Right atrium auricular region (tissue), 2 donors: ENCODE measurements around the gene MLLT3. TPM values are rescaled to one million over a fixed set of nuclear protein-coding genes. Genes with fewer than 3 reads are reported as not detected.

Experiments
- DNase-seq: peaks from one replicate; pipeline ENCODE4 v3.0.0-alpha.2; 2019; ENCODE audit warnings: low spot score
- H3K27ac ChIP-seq, 2 donors: fragments of 200-600 bp; sonication (generic); 1 replicate in 1 of 2; 2 replicates in 1 of 2; pipeline ENCODE4 v1.5.1; 2016 to 2019
- H3K27me3 ChIP-seq, 2 donors: fragments of 200-600 bp; sonication (generic); one replicate each; pipeline versions ENCODE4 v1.5.1 to v1.6.0; 2017 to 2019
- H3K36me3 ChIP-seq: fragments of 200-600 bp; sonication (generic); one replicate; pipeline ENCODE4 v1.5.1; 2016
- H3K4me1 ChIP-seq, 2 donors: fragments of 200-600 bp; sonication (generic); one replicate each; pipeline versions ENCODE4 v1.5.1 to v1.6.0; 2017 to 2019
- H3K4me3 ChIP-seq, 2 donors: fragments of 200-600 bp; sonication (generic); 1 replicate in 1 of 2; 2 replicates in 1 of 2; pipeline ENCODE4 v1.5.1; 2017 to 2019; ENCODE audit warnings: mild to moderate bottlenecking in 1 of 2, moderate library complexity in 1 of 2
- H3K9me3 ChIP-seq, 2 donors: fragments of 200-600 bp; sonication (generic); one replicate each; pipeline ENCODE4 v1.5.1; 2019
- total RNA-seq, 2 donors: library from RNA; depleted of rRNA; stranded (reverse); fragments of >200 nt; gene quantifications; one replicate each; pipeline ENCODE4 v1.1.0, GENCODE V29; 2016
- TF ChIP-seq, protein P1 (sequence below), 2 donors: fragments of 200-600 bp; sonication (generic); IDR thresholded peaks; one replicate each; pipeline ENCODE4 v1.5.1; 2019; ENCODE audit warnings: antibody characterized with exemption in 2 of 2

Gene MLLT3
- total RNA-seq, 2 donors from 2014 or later: 5.3 to 7.6 TPM

DNA sequence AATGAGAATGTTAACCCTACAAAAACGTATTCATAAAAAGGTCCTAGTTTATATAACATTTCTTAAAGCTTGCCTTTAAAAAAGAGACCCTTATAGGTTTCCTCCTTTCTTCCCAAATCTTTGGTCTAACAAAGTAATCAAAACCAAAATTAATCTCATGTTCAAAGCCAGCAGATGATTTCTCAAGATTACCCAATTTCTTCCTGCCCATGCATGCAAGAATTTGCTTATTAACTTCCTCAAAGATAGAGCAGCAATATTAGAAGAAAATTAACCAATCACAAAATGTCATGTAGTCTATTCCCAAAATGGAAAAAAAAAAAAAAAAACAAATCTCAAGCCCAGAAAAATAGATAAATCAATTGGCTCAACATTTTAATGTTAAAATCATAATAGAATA lies 114.9 kb downstream of the MLLT3 start:
- H3K36me3 ChIP-seq: no peaks in the 10 kb centered on the region
- H3K4me1 ChIP-seq: peaks cover 0 to 12% of the 10 kb centered on the region in 2 donors
- H3K27me3 ChIP-seq: no peaks in the 10 kb centered on the region
- H3K9me3 ChIP-seq: no peaks in the 10 kb centered on the region
- DNase-seq: no peak
- H3K27ac ChIP-seq: no peak overlapping the region
- TF ChIP-seq, protein P1, sequence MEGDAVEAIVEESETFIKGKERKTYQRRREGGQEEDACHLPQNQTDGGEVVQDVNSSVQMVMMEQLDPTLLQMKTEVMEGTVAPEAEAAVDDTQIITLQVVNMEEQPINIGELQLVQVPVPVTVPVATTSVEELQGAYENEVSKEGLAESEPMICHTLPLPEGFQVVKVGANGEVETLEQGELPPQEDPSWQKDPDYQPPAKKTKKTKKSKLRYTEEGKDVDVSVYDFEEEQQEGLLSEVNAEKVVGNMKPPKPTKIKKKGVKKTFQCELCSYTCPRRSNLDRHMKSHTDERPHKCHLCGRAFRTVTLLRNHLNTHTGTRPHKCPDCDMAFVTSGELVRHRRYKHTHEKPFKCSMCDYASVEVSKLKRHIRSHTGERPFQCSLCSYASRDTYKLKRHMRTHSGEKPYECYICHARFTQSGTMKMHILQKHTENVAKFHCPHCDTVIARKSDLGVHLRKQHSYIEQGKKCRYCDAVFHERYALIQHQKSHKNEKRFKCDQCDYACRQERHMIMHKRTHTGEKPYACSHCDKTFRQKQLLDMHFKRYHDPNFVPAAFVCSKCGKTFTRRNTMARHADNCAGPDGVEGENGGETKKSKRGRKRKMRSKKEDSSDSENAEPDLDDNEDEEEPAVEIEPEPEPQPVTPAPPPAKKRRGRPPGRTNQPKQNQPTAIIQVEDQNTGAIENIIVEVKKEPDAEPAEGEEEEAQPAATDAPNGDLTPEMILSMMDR (IDR thresholded peaks at IDR 0.05): no peak
- H3K4me3 ChIP-seq: no peak overlapping the region

DNA sequence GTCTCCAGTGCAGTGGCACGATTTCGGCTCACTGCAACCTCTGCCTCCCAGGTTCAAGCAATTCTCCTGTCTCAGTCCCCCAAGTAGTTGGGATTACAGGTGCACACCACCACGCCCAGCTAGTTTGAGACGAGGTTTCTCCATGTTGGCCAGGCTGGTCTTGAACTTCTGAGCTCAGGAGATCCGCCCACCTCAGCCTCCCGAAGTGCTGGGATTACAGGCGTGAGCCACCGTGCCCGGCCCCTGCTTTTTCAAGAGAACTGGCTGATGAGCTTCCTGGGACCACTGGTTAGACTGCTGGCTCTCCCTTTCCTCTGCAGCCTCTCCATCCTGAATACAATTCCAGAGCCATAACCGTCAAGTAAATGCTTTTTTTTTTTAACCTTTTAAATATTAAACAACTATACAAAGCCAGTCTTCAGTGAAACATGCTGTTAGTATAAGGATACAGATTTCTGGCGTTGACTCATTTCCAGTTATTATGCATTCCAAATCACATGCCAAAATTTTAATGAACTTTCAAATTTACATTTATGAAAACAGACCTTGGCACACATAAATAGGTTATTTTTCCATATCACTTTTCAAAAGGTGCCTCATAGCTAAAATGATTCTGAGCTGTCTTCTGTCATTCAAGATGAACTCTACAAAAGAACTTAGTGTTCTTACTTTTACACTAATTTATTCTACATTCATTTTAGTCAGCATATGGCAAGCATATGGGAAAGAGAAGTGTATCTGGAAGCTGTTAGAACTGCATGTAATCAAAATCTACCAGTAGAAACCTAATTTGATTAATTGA lies 116.0 kb downstream of the MLLT3 start:
- Histone ChIP-seq H3K4me1 (peaks cover 0 to 5% of the 10 kb centered on the region in 2 donors), H3K4me3 (no peak overlapping the region), H3K9me3 (no peaks in the 10 kb centered on the region), H3K36me3 (no peaks in the 10 kb centered on the region), H3K27ac (no peak overlapping the region), H3K27me3 (no peaks in the 10 kb centered on the region)
- no peak for DNase-seq
- TF ChIP-seq, protein P1 (IDR thresholded peaks at IDR 0.05): no peak

DNA sequence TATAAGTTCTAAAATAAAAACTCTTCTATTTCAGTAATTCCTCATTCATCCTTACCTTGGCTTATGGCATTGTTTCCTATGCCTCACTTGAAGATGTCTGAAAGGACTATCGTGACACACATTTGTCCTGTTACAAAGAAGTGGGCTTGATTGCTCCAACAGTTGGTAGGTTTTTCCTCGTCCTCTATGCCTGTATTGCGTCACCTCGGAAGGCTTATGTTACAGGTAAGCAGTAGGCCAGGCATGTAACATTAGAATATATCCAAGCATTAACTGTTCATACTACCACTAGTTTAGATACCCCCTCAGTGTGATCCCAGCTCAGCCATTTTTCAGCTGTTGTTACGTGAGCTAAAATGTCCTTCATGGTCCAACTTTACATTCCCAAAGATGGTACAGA lies 116.7 kb downstream of the MLLT3 start:
- no peak for DNase-seq
- H3K4me3 ChIP-seq: no peak overlapping the region
- TF ChIP-seq, protein P1 (IDR thresholded peaks at IDR 0.05): no peak
- no peaks in the 10 kb centered on the region for H3K27me3 ChIP-seq
- H3K9me3 ChIP-seq: no peaks in the 10 kb centered on the region
- H3K4me1 ChIP-seq: peaks cover 0 to 5% of the 10 kb centered on the region in 2 donors
- H3K36me3 ChIP-seq: no peaks in the 10 kb centered on the region
- H3K27ac ChIP-seq: no peak overlapping the region

DNA sequence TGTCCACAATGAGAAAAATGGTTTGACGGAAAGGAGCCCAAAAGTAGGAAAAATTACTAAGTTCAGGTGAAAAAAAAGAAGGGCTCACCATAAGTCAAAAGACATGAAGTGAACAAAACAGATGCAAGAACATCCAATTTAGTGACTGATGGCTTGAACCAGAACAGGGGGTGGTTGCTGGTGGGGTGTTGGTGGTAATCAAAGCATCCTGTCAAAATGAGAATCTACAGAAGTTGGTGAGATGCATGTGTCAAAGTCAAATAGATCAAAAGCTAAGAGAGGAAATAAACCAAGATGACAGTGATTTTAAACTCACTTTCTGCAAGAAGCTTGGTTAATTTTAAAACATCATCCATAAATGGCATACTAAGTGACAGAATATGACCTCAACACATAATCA lies 117.4 kb downstream of the MLLT3 start:
- Histone ChIP-seq H3K9me3 (no peaks in the 10 kb centered on the region), H3K4me3 (no peak overlapping the region), H3K27ac (no peak overlapping the region), H3K4me1 (peaks cover 0 to 5% of the 10 kb centered on the region in 2 donors), H3K27me3 (no peaks in the 10 kb centered on the region), H3K36me3 (no peaks in the 10 kb centered on the region)
- TF ChIP-seq, protein P1 (IDR thresholded peaks at IDR 0.05): no peak
- DNase-seq: no peak

DNA sequence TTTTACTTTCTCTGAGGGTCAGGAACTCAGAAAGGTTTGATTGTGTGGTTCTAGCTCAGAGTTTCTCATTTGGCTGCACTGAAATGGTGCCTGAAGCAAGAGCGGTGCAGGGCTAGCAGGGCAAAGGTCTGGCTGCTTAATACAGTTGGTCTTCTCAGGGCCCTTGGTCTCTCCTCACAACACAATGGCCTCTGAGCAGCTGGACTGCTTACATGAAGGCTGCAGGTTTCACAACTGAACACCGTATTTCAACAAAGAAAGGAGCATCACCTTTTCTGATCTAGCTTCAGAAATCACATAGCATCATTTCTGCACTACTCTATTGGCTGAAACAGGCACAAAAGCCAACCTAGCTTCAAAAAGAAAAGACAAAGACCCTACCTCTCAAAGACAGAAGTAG lies 122.2 kb downstream of the MLLT3 start:
- H3K9me3 ChIP-seq: no peaks in the 10 kb centered on the region
- TF ChIP-seq, protein P1 (IDR thresholded peaks at IDR 0.05): no peak
- no peak for DNase-seq

DNA sequence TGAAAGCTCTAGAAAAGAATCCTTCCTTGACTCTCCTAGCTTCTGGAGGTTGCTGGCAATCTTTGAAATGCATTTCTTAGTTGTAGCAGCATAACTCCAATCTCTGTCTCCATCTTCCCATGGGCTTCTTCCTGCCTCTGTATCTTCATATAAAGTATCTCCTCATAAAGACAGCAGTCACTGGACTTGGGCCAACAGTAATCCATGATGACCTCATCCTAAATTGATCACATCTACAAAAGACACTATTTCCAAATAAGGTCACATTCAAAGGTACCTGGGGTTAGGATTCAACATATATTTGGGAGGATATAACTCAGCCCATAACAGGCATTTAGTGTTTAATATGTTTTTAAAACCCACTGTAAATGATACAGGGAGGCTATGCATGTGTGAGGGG lies 123.3 kb downstream of the MLLT3 start:
- DNase-seq: no peak
- H3K27ac ChIP-seq: no peak overlapping the region
- no peaks in the 10 kb centered on the region for H3K9me3 ChIP-seq
- TF ChIP-seq, protein P1 (IDR thresholded peaks at IDR 0.05): no peak
- H3K4me3 ChIP-seq: no peak overlapping the region
- no peaks in the 10 kb centered on the region for H3K36me3 ChIP-seq
- H3K4me1 ChIP-seq: peaks cover 0 to 6% of the 10 kb centered on the region in 2 donors
- no peaks in the 10 kb centered on the region for H3K27me3 ChIP-seq

More for the DNA sequence above, 122.2 kb downstream of the MLLT3 start:
- H3K27ac ChIP-seq: no peak overlapping the region
- H3K4me1 ChIP-seq: peaks cover 0 to 2% of the 10 kb centered on the region in 2 donors
- H3K4me3 ChIP-seq: no peak overlapping the region
- no peaks in the 10 kb centered on the region for H3K36me3 ChIP-seq
- H3K27me3 ChIP-seq: no peaks in the 10 kb centered on the region
